Measurements from ENCODE around the gene GAGE13. TPM values are rescaled to one million over a fixed set of nuclear protein-coding genes. Genes with fewer than 3 reads are reported as not detected.

Gene GAGE13
- total and polyA plus RNA-seq, 2 of the 13 experiments (the other 11 are each of a cell fraction or from before 2014, with no cell fraction given), result not detected

- Histone ChIP-seq H3K9ac (ENCODE audit: insufficient read depth, low read depth, low read length) (no peak overlapping the region), H3K4me3 (replicated peaks in 1 of 3; ENCODE audit: insufficient read depth in 1 of 3, low read depth in 2 of 3, low read length in 3 of 3) (no peak overlapping the region), H3K27me3 (ENCODE audit: control insufficient read depth in 1 of 2, insufficient read depth in 2 of 2, low read length in 2 of 2) (no peaks in the 10 kb centered on the region), H3K27ac (ENCODE audit: extremely low read length, insufficient read depth, low read length) (no peak overlapping the region), H3K9me3 (ENCODE audit: low read length) (no peaks in the 10 kb centered on the region), H3K4me1 (ENCODE audit: insufficient read depth, low read length) (no peaks in the 10 kb centered on the region), H2AFZ (ENCODE audit: low read length) (no peak overlapping the region), H3K79me2 (ENCODE audit: insufficient read depth, low read length) (no peaks in the 10 kb centered on the region), H3K36me3 (replicated peaks in 1 of 2; ENCODE audit: control insufficient read depth in 1 of 2, insufficient read depth in 2 of 2, low read length in 2 of 2) (no peaks in the 10 kb centered on the region), H3K4me2 (ENCODE audit: low read depth, low read length) (no peak overlapping the region), H4K20me1 (ENCODE audit: insufficient read depth, low read length) (no peaks in the 10 kb centered on the region)
- no TSS peak for BruUV-seq (replicated peaks)
- POLR2A ChIA-PET, result no interaction called here
- FAIRE-seq, result no peak
- CTCF ChIA-PET (ENCODE audit: low intra/inter-chr PET ratio, low total read pairs), result no interaction called here
- no peak for TF ChIP-seq SMARCC2 (IDR thresholded peaks at IDR 0.05)
- TF ChIP-seq MAFK (conservative IDR thresholded peaks at IDR 0.05 in 1 of 2, IDR thresholded peaks at IDR 0.05 in 1 of 2; ENCODE audit: low read length in 2 of 2), result peak in 1 of 2 experiments; percentile 25; a peak in 1 of 4 replicates
- no peak for TF ChIP-seq TARDBP (CRISPR knock-in tag; IDR thresholded peaks at IDR 0.05)
- TF ChIP-seq ZNF382 (CRISPR knock-in tag; IDR thresholded peaks at IDR 0.05; ENCODE audit: borderline replicate concordance), result no peak
- TF ChIP-seq STAG1 (CRISPR knock-in tag; IDR thresholded peaks at IDR 0.05), result no peak
- TF ChIP-seq AHR (CRISPR knock-in tag; IDR thresholded peaks at IDR 0.05), result no peak
- TF ChIP-seq ZBED4 (CRISPR knock-in tag; IDR thresholded peaks at IDR 0.05; ENCODE audit: borderline replicate concordance), result no peak
- no peak for TF ChIP-seq JUNB (CRISPR knock-in tag; IDR thresholded peaks at IDR 0.05; ENCODE audit: borderline replicate concordance)
- intact Hi-C loops (cut with micrococcal nuclease; ENCODE audit: unreplicated experiment) (no loop called here), in situ Hi-C loops (cut with HindIII; ENCODE audit: extremely low pct_ligation_motif_present, low pct_unique_long_range_greater_than_20kb) (no loop called here)
- no CpG with 5 or more reads among the region's 1 CpG for WGBS (ENCODE audit: low lambda C conversion rate)
- no peak for DNase-seq (ENCODE audit: low spot score)
- no peak for ATAC-seq
These were observed 30.7 kb upstream of the GAGE13 start for GRCh38 chrX:49300703-49301102.

Data from HepG2 (cell line).